HFFc6 (cell line): Measurements from ENCODE around the gene IPO7. TPM values are rescaled to one million over a fixed set of nuclear protein-coding genes. Genes with fewer than 3 reads are reported as not detected.

ENCODE experiments used
- DNase-seq: peaks from one replicate; pipeline ENCODE4 v3.0.0-alpha.2; 2018
- H3K27ac Mint-ChIP-seq: 2 replicates; pipeline ENCODE4 v1.8.0; 2020; ENCODE audit warnings: mild to moderate bottlenecking, mixed read lengths
- H3K27me3 Mint-ChIP-seq: 2 replicates; pipeline ENCODE4 v1.8.0; 2021; ENCODE audit warnings: mild to moderate bottlenecking, moderate library complexity, mixed read lengths; ENCODE audit not compliant: insufficient read depth
- H3K36me3 Mint-ChIP-seq: 2 replicates; pipeline ENCODE4 v1.8.0; 2021; ENCODE audit warnings: low read depth, mixed read lengths
- H3K4me1 Mint-ChIP-seq: 2 replicates; pipeline ENCODE4 v1.8.0; 2020; ENCODE audit warnings: low read depth, mixed read lengths
- H3K4me3 Mint-ChIP-seq: 2 replicates; pipeline ENCODE4 v1.8.0; 2020; ENCODE audit warnings: mild to moderate bottlenecking, moderate library complexity, mixed read lengths
- H3K9me3 Mint-ChIP-seq: 2 replicates; pipeline ENCODE4 v1.8.0; 2020; ENCODE audit warnings: mild to moderate bottlenecking, mixed read lengths
- total RNA-seq, 6 experiments: library from RNA; stranded (reverse); fragmentation: NEBNext Ultra II Directional; extraction: Animal tissue kit (Norgen Biotek cat#: 25700); gene quantifications; 2 replicates in 1 of 6; 3 replicates in 5 of 6; pipeline ENCODE4 v1.2.3, GENCODE V29; 2021
- TF ChIP-seq, protein P1 (sequence below): fragments of 200-600 bp; sonication (generic); IDR thresholded peaks from 2 replicates; pipeline ENCODE4 v1.5.0; 2021; ENCODE audit warnings: antibody characterized with exemption, mild to moderate bottlenecking

IPO7 gene
- total RNA-seq, 6 experiments from 2014 or later, result 134 to 172 (median 154) TPM

GRCh38 chr11:9367551-9367950, 16.9 kb upstream of the IPO7 start:
- H3K27me3 Mint-ChIP-seq, result no peaks in the 10 kb centered on the region
- TF ChIP-seq, protein P1, sequence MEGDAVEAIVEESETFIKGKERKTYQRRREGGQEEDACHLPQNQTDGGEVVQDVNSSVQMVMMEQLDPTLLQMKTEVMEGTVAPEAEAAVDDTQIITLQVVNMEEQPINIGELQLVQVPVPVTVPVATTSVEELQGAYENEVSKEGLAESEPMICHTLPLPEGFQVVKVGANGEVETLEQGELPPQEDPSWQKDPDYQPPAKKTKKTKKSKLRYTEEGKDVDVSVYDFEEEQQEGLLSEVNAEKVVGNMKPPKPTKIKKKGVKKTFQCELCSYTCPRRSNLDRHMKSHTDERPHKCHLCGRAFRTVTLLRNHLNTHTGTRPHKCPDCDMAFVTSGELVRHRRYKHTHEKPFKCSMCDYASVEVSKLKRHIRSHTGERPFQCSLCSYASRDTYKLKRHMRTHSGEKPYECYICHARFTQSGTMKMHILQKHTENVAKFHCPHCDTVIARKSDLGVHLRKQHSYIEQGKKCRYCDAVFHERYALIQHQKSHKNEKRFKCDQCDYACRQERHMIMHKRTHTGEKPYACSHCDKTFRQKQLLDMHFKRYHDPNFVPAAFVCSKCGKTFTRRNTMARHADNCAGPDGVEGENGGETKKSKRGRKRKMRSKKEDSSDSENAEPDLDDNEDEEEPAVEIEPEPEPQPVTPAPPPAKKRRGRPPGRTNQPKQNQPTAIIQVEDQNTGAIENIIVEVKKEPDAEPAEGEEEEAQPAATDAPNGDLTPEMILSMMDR, result no peak
- H3K4me1 Mint-ChIP-seq, result peaks cover 29% of the 10 kb centered on the region
- no peak overlapping the region for H3K27ac Mint-ChIP-seq
- H3K9me3 Mint-ChIP-seq, result no peaks in the 10 kb centered on the region
- DNase-seq, result no peak
- H3K36me3 Mint-ChIP-seq, result no peaks in the 10 kb centered on the region
- no peak overlapping the region for H3K4me3 Mint-ChIP-seq

DNA sequence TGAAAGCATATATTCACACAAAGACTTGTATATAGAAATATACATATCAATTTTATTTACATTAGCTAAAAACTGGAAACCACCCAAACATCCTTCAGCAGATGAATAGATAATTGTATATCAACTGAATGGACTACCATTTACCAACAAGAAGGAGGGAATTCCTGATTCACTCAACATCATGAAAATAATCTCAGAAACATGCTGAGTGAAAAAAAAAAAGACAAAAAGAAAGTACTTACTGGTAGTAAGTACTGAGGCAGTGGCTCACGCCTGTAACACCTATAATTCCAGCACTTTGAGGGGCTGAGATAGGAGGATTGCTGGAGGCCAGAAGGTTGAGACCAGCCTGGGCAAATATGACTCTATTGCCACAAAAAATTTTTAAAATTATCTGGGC, 7.4 kb upstream of the IPO7 start:
- TF ChIP-seq, protein P1, result no peak
- H3K9me3 Mint-ChIP-seq, result no peaks in the 10 kb centered on the region
- H3K4me3 Mint-ChIP-seq, result peak overlapping the region; percentile 52; the same call in 1 of the 2 replicates
- DNase-seq, result no peak
- no peaks in the 10 kb centered on the region for H3K36me3 Mint-ChIP-seq
- no peaks in the 10 kb centered on the region for H3K27me3 Mint-ChIP-seq
- H3K4me1 Mint-ChIP-seq, result peaks cover 31% of the 10 kb centered on the region
- peak overlapping the region; percentile 87 for H3K27ac Mint-ChIP-seq

GRCh38 chr11:9379041-9379440, 5.4 kb upstream of the IPO7 start:
- DNase-seq, result no peak
- H3K4me1 Mint-ChIP-seq, result peaks cover 32% of the 10 kb centered on the region
- H3K27ac Mint-ChIP-seq, result no peak overlapping the region
- no peaks in the 10 kb centered on the region; the same call in 1 of the 2 replicates for H3K27me3 Mint-ChIP-seq
- TF ChIP-seq, protein P1, result no peak
- peaks cover under 1% of the 10 kb centered on the region; the same call in 1 of the 2 replicates for H3K36me3 Mint-ChIP-seq
- peaks cover under 1% of the 10 kb centered on the region; the same call in 1 of the 2 replicates for H3K9me3 Mint-ChIP-seq
- no peak overlapping the region for H3K4me3 Mint-ChIP-seq

DNA sequence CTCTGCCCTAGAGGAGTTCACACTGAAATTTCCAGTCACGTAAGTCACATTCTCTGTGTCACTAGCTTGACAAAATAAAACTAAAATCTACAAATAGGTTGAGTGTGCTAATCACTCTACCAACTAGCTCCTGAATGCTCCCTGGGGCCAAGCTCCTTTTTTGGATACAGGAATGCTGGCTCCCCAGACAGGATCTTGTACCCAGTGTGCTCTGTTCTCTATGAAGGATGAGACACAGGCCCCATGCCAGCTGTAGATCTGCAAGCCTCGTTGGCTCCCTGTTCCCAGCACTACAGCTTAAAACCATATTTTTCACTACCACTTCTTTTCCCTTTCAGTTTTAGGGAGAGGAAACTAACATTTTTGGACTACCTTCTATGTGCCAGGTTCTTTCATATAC, 3.7 kb upstream of the IPO7 start:
- DNase-seq, result no peak
- Mint-ChIP-seq H3K27me3 (no peaks in the 10 kb centered on the region; the same call in 1 of the 2 replicates), H3K4me3 (no peak overlapping the region), H3K9me3 (peaks cover 4% of the 10 kb centered on the region; the same call in 1 of the 2 replicates), H3K27ac (peak overlapping the region; percentile 15; the same call in 1 of the 2 replicates), H3K36me3 (peaks cover 16% of the 10 kb centered on the region), H3K4me1 (peaks cover 36% of the 10 kb centered on the region)
- TF ChIP-seq, protein P1, result no peak

DNA sequence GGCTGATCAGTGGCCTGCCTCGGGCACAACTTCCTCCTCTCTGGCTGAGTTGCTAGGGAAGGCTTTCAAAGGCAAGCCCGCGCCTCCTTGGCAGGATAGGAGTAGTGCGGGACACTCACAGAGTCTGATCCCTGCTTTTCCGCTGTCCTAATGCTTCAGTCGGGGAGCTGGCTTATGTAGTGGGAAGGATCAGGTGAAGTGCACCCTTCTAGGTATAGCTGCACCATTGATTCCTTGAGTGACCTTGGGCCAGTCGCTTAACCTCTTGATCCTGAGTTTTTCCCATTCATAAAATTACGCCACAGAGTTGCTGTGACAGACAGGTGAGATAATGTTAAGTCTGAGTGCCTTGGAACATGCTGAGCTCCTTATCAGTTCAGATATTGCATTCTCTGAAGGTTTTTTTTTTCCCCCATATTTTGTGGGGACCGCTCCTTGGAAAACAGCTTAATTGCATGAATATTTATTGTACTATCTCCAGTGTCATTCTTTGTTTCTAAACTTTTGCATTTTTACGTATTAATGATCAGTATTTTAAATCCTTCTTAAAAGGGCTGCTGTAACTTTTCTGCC, 961 bp downstream of the IPO7 start:
- peaks cover 40% of the 10 kb centered on the region for H3K4me1 Mint-ChIP-seq
- TF ChIP-seq, protein P1, result no peak
- no peak for DNase-seq
- peaks cover 38% of the 10 kb centered on the region for H3K36me3 Mint-ChIP-seq
- peak overlapping the region; percentile 97 for H3K4me3 Mint-ChIP-seq
- no peaks in the 10 kb centered on the region; the same call in 1 of the 2 replicates for H3K27me3 Mint-ChIP-seq
- H3K9me3 Mint-ChIP-seq, result peaks cover 4% of the 10 kb centered on the region; the same call in 1 of the 2 replicates
- H3K27ac Mint-ChIP-seq, result peak overlapping the region; percentile 97
